ENCODE results near the gene ZNF281. TPM values are rescaled to one million over a fixed set of nuclear protein-coding genes. Genes with fewer than 3 reads are reported as not detected.

The ZNF281 gene
- total and polyA plus RNA-seq, 9 of the 15 experiments (the other 6 are each of a cell fraction or from before 2014, with no cell fraction given), result 9.6 to 24.9 (median 16.5) TPM

DNA sequence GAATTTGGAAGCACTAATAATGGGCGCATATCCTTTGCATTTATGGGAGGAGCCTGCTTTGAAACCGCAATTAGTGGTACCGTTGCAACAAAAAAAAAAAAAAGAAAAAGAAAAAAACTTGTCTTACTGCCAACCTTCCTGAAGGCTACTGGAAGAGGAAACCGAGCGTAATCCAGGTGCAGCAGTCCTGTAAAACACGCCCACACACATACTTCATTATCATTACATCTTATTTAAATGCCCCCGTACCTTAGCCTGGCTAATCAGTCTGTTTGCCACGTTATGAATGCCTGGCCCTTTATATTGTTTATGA, 686 bp upstream of the ZNF281 start:
- Histone ChIP-seq H3K4me2 (ENCODE audit: insufficient read depth, low read length) (peak overlapping the region; percentile 86), H3K4me1 (replicated peaks in 1 of 2; ENCODE audit: control insufficient read depth in 2 of 2, insufficient read depth in 2 of 2, low read length in 2 of 2) (peaks cover 17 to 31% of the 10 kb centered on the region in 2 experiments; a peak in 4 of 5 replicates), H3K27ac (ENCODE audit: extremely low read depth, low read depth, low read length) (no peak overlapping the region), H3K4me3 (peak overlapping the region; percentile 86), H3K9ac (ENCODE audit: insufficient read depth in 1 of 2, low read depth in 2 of 2, low read length in 2 of 2) (peak overlapping the region in 1 of 2 experiments; percentile 91; a peak in 2 of 4 replicates), H3K9me1 (ENCODE audit: control insufficient read depth, insufficient read depth, low read length) (no peaks in the 10 kb centered on the region), H4K20me1 (replicated peaks; ENCODE audit: control insufficient read depth, insufficient read depth, low read length) (peaks cover 4% of the 10 kb centered on the region; the same call in 1 of the 2 replicates), H3K9me3 (replicated peaks; ENCODE audit: control insufficient read depth, insufficient read depth, low read depth, low read length) (no peaks in the 10 kb centered on the region), H3K36me3 (ENCODE audit: control insufficient read depth, insufficient read depth, low read length) (peaks cover 34% of the 10 kb centered on the region), H3K27me3 (ENCODE audit: control insufficient read depth in 2 of 2, insufficient read depth in 2 of 2, low read length in 2 of 2) (no peaks in the 10 kb centered on the region), H2AFZ (ENCODE audit: low read depth, low read length) (peak overlapping the region; percentile 98), H3K79me2 (ENCODE audit: control insufficient read depth, insufficient read depth, low read length) (peaks cover 44% of the 10 kb centered on the region)
- in situ Hi-C loops (cut with MboI) (no loop called here), intact Hi-C loops (cut with micrococcal nuclease) (no loop called here)
- ChIA-PET CTCF (ENCODE audit: low intra/inter-chr PET ratio) (no interaction called here), POLR2A (interaction anchor here (1.5 to 2.1 kb wide), 2 partner anchors 9 to 10 kb away, joined by 4 to 5 read pairs; no protein-coding TSS in a partner anchor)
- FAIRE-seq (no peak), ATAC-seq (no peak), DNase-seq (ENCODE audit: extremely low read depth in 1 of 4, low spot score in 3 of 4) (peak in 2 of 4 experiments; percentile 21 to 26)
- BruUV-seq (replicated peaks), result no TSS peak
- WGBS (ENCODE audit: insufficient coverage, low coverage, missing lambda C conversion rate), result 14% methylated on average over 8 of the region's 8 CpGs
- peak; percentile 16; the same call in 1 of the 2 replicates for TF ChIP-seq ESRRA (IDR thresholded peaks at IDR 0.05; ENCODE audit: borderline replicate concordance, low read depth)
- TF ChIP-seq DPF2 (IDR thresholded peaks at IDR 0.05), result no peak
- 0 out of 2 replicates have a peak, but pooled peaks have one; percentile 13 for TF ChIP-seq CREB1 (IDR thresholded peaks at IDR 0.05)
- no peak for TF ChIP-seq CREB1 (CRISPR knock-in tag; IDR thresholded peaks at IDR 0.05)
- 0 out of 2 replicates have a peak, but pooled peaks have one; percentile 33 for TF ChIP-seq SMARCA4 (IDR thresholded peaks at IDR 0.05)
- peak; percentile 24 for TF ChIP-seq BRD9 (IDR thresholded peaks at IDR 0.05; ENCODE audit: low read depth, partially characterized antibody)
- TF ChIP-seq PTBP1 (IDR thresholded peaks at IDR 0.05; ENCODE audit: low read depth, low read length), result no peak
- TF ChIP-seq NCOA1 (IDR thresholded peaks at IDR 0.05; ENCODE audit: low read depth), result 0 out of 2 replicates have a peak, but pooled peaks have one; percentile 4
- TF ChIP-seq, protein P1, sequence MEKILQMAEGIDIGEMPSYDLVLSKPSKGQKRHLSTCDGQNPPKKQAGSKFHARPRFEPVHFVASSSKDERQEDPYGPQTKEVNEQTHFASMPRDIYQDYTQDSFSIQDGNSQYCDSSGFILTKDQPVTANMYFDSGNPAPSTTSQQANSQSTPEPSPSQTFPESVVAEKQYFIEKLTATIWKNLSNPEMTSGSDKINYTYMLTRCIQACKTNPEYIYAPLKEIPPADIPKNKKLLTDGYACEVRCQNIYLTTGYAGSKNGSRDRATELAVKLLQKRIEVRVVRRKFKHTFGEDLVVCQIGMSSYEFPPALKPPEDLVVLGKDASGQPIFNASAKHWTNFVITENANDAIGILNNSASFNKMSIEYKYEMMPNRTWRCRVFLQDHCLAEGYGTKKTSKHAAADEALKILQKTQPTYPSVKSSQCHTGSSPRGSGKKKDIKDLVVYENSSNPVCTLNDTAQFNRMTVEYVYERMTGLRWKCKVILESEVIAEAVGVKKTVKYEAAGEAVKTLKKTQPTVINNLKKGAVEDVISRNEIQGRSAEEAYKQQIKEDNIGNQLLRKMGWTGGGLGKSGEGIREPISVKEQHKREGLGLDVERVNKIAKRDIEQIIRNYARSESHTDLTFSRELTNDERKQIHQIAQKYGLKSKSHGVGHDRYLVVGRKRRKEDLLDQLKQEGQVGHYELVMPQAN (IDR thresholded peaks at IDR 0.05; ENCODE audit: borderline replicate concordance), result 0 out of 2 replicates have a peak, but pooled peaks have one; percentile 4
- peak; percentile 68; the same call in 1 of the 2 replicates for TF ChIP-seq ZNF384 (IDR thresholded peaks at IDR 0.05; ENCODE audit: low read depth, low read length)
- TF ChIP-seq EGR1 (conservative IDR thresholded peaks at IDR 0.05), result peak; percentile 46
- TF ChIP-seq TFAM (CRISPR knock-in tag; conservative IDR thresholded peaks at IDR 0.05), result no peak
- 0 out of 2 replicates have a peak, but pooled peaks have one; percentile 4 for TF ChIP-seq NFIC (IDR thresholded peaks at IDR 0.05)
- TF ChIP-seq BCOR (IDR thresholded peaks at IDR 0.05), result 0 out of 2 replicates have a peak, but pooled peaks have one; percentile 7
- TF ChIP-seq, protein P2, sequence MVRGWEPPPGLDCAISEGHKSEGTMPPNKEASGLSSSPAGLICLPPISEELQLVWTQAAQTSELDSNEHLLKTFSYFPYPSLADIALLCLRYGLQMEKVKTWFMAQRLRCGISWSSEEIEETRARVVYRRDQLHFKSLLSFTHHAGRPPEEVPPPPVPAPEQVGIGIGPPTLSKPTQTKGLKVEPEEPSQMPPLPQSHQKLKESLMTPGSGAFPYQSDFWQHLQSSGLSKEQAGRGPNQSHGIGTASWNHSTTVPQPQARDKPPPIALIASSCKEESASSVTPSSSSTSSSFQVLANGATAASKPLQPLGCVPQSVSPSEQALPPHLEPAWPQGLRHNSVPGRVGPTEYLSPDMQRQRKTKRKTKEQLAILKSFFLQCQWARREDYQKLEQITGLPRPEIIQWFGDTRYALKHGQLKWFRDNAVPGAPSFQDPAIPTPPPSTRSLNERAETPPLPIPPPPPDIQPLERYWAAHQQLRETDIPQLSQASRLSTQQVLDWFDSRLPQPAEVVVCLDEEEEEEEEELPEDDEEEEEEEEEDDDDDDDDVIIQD (CRISPR knock-in tag; IDR thresholded peaks at IDR 0.05), result no peak
- TF ChIP-seq, protein P3, sequence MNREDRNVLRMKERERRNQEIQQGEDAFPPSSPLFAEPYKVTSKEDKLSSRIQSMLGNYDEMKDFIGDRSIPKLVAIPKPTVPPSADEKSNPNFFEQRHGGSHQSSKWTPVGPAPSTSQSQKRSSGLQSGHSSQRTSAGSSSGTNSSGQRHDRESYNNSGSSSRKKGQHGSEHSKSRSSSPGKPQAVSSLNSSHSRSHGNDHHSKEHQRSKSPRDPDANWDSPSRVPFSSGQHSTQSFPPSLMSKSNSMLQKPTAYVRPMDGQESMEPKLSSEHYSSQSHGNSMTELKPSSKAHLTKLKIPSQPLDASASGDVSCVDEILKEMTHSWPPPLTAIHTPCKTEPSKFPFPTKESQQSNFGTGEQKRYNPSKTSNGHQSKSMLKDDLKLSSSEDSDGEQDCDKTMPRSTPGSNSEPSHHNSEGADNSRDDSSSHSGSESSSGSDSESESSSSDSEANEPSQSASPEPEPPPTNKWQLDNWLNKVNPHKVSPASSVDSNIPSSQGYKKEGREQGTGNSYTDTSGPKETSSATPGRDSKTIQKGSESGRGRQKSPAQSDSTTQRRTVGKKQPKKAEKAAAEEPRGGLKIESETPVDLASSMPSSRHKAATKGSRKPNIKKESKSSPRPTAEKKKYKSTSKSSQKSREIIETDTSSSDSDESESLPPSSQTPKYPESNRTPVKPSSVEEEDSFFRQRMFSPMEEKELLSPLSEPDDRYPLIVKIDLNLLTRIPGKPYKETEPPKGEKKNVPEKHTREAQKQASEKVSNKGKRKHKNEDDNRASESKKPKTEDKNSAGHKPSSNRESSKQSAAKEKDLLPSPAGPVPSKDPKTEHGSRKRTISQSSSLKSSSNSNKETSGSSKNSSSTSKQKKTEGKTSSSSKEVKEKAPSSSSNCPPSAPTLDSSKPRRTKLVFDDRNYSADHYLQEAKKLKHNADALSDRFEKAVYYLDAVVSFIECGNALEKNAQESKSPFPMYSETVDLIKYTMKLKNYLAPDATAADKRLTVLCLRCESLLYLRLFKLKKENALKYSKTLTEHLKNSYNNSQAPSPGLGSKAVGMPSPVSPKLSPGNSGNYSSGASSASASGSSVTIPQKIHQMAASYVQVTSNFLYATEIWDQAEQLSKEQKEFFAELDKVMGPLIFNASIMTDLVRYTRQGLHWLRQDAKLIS (CRISPR knock-in tag; IDR thresholded peaks at IDR 0.05), result no peak

All from K562 (cell line).